ENCODE results near the gene F13A1. TPM values are rescaled to one million over a fixed set of nuclear protein-coding genes. Genes with fewer than 3 reads are reported as not detected.

F13A1 gene
- total and polyA plus RNA-seq, 2 of the 8 experiments (the other 6 are each of a cell fraction or from before 2014, with no cell fraction given), result 0.57 to 1.5 TPM

DNA sequence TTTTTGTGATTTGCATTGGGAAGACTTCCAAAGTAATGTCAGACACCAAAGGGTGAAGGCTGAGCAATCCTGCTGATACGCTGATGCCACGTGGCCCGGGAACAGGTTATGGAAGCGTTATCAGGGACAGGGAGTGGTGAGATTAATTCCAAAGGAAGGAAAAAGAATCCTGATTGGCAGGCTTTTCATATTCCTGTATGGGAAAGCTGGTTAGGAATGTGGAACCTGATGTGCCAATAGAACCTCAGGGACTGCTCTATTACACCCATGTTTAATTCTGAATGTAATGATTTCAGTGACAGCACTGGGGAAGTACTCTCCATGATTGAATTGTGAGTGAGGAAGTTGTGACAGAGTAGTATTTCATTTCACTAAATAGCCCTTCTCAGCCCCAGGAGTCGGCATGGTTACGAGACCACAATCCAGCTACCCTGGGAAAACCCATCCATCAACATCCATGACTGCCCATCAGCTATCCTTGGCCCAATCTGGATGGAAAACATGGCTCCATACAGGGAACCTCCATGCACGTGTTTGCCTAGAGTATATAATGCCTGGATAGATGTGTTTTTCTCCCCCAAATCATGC is 49.4 kb downstream of the F13A1 start:
- Histone ChIP-seq H3K27ac (ENCODE audit: low read depth, low read length) (no peak overlapping the region), H3K14ac (ENCODE audit: insufficient read length) (no peak overlapping the region), H2AFZ (ENCODE audit: low read length) (no peak overlapping the region), H3K4ac (replicated peaks; ENCODE audit: insufficient read length, low read depth, low read length) (no peak overlapping the region), H2BK20ac (ENCODE audit: low read length) (no peak overlapping the region), H2BK15ac (ENCODE audit: low read length) (no peak overlapping the region), H3K4me1 (replicated peaks in 1 of 4; ENCODE audit: control insufficient read depth in 3 of 4, insufficient read depth in 4 of 4, low read length in 3 of 4) (no peaks in the 10 kb centered on the region), H4K20me1 (replicated peaks in 1 of 2; ENCODE audit: control insufficient read depth in 1 of 2, insufficient read depth in 2 of 2, low read length in 2 of 2) (no peaks in the 10 kb centered on the region), H4K8ac (ENCODE audit: extremely low read depth, insufficient read depth, low read length) (no peak overlapping the region), H2BK5ac (ENCODE audit: low read depth, low read length) (no peak overlapping the region), H3K4me2 (ENCODE audit: insufficient read depth in 1 of 2, low read depth in 2 of 2, low read length in 2 of 2) (no peak overlapping the region), H3K79me1 (ENCODE audit: low read depth, low read length) (no peaks in the 10 kb centered on the region), H3K9me3 (ENCODE audit: insufficient read depth in 2 of 2, low read depth in 1 of 2, low read length in 1 of 2) (no peaks in the 10 kb centered on the region), H4K91ac (replicated peaks; ENCODE audit: insufficient read length, low read length) (no peak overlapping the region), H3K18ac (ENCODE audit: extremely low read depth, low read length) (no peak overlapping the region), H3K56ac (replicated peaks; ENCODE audit: insufficient read length, low read depth, low read length) (no peak overlapping the region), H3K23ac (ENCODE audit: insufficient read length) (no peak overlapping the region), H3K36me3 (ENCODE audit: control insufficient read depth in 2 of 4, insufficient read depth in 4 of 4, low read length in 3 of 4) (no peaks in the 10 kb centered on the region), H3K27me3 (replicated peaks in 1 of 4; ENCODE audit: control insufficient read depth in 3 of 4, extremely low read depth in 1 of 4, insufficient read depth in 3 of 4, low read length in 3 of 4) (peaks cover 0 to 2% (median under 1%) of the 10 kb centered on the region in 4 experiments; a peak in 2 of 7 replicates), H3K9ac (replicated peaks in 1 of 4; ENCODE audit: extremely low read depth in 1 of 4, low read depth in 3 of 4, low read length in 3 of 4) (no peak overlapping the region), H3K4me3 (ENCODE audit: extremely low read depth in 1 of 4, insufficient read depth in 2 of 4, low read depth in 3 of 4, low read length in 4 of 4) (no peak overlapping the region), H2BK12ac (ENCODE audit: low read depth, low read length) (no peak overlapping the region), H4K5ac (ENCODE audit: insufficient read length, low read depth, low read length) (no peak overlapping the region), H2AK5ac (ENCODE audit: low read depth, low read length) (no peak overlapping the region), H3K79me2 (ENCODE audit: control insufficient read depth in 1 of 2, insufficient read depth in 2 of 2, low read length in 2 of 2) (no peaks in the 10 kb centered on the region), H2BK120ac (replicated peaks; ENCODE audit: low read depth, low read length) (no peak overlapping the region), H3K23me2 (ENCODE audit: low read depth, low read length) (no peaks in the 10 kb centered on the region)
- DNase-seq (ENCODE audit: low read depth in 1 of 2, low spot score in 2 of 2) (no peak), FAIRE-seq (no peak)
- 89% methylated on average over 7 of the region's 7 CpGs; no CpG with 5 or more reads in 1 of the 2 experiments for WGBS, 2 experiments (ENCODE audit: extremely low coverage in 1 of 2, insufficient coverage in 1 of 2, insufficient read length in 1 of 2, insufficient replicate concordance in 2 of 2, low coverage in 1 of 2, low lambda C conversion rate in 2 of 2, missing lambda C conversion rate in 1 of 2)
- CTCF ChIA-PET (ENCODE audit: partially characterized antibody), result no interaction called here
- POLR2A ChIA-PET (ENCODE audit: partially characterized antibody), result no interaction called here
- no peak for TF ChIP-seq RBBP5 (IDR thresholded peaks at IDR 0.05; ENCODE audit: borderline replicate concordance, low read depth, low read length)
- no peak for TF ChIP-seq POU5F1 (IDR thresholded peaks at IDR 0.05; ENCODE audit: low read depth, low read length)
- TF ChIP-seq RFX5 (IDR thresholded peaks at IDR 0.05; ENCODE audit: borderline replicate concordance, low read depth, low read length), result no peak
- no peak for TF ChIP-seq SUZ12 (IDR thresholded peaks at IDR 0.05; ENCODE audit: low read length)
- TF ChIP-seq, protein P1, sequence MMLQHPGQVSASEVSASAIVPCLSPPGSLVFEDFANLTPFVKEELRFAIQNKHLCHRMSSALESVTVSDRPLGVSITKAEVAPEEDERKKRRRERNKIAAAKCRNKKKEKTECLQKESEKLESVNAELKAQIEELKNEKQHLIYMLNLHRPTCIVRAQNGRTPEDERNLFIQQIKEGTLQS (IDR thresholded peaks at IDR 0.05; ENCODE audit: insufficient read depth, low read depth, low read length), result no peak
- TF ChIP-seq SAP30 (IDR thresholded peaks at IDR 0.05; ENCODE audit: insufficient read depth, insufficient replicate concordance, low read length), result no peak
- TF ChIP-seq KDM1A (IDR thresholded peaks at IDR 0.05; ENCODE audit: borderline replicate concordance, low read length), result no peak
- no peak for TF ChIP-seq SP4 (IDR thresholded peaks at IDR 0.05; ENCODE audit: low read length)
- no peak for TF ChIP-seq GABPA (IDR thresholded peaks at IDR 0.05; ENCODE audit: borderline replicate concordance, insufficient read depth, low read length)
- no peak for TF ChIP-seq TEAD4 (IDR thresholded peaks at IDR 0.05; ENCODE audit: low read depth, low read length)
- no peak for TF ChIP-seq CREB1 (IDR thresholded peaks at IDR 0.05)
- no peak for TF ChIP-seq ZNF274 (IDR thresholded peaks at IDR 0.05; ENCODE audit: borderline replicate concordance, extremely low read depth, low read length)
- no peak for TF ChIP-seq JUN (IDR thresholded peaks at IDR 0.05; ENCODE audit: low read depth, low read length)

All from H1 (cell line).